ENCODE results near the gene MBNL3. TPM values are rescaled to one million over a fixed set of nuclear protein-coding genes. Genes with fewer than 3 reads are reported as not detected.

Gene MBNL3
- total RNA-seq, 1 experiment from 2014 or later, result 4.0 TPM

DNA sequence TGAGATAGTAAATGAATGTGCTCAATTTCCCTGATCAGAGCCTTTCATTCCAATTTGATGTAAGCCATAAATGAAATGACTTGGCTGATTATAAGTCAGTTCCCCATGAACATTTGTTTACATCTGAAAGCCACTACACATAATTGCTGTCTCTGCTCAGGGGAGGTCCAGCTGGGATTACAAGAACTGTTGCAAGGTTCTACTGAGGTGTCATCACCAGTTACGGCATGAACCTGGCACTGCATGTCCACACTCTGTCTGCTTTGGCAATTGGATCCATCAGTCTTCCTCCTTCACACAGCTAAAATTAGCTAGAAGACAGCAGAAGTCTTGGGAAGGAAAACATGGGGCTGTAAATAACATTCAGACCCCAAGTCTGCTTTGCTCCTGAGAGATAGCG is 12.8 kb upstream of the MBNL3 start:
- H3K4me3 Mint-ChIP-seq, result no peak overlapping the region
- CTCF ChIA-PET, result no interaction called here
- H3K27ac Mint-ChIP-seq, result no peak overlapping the region
- H3K4me1 Mint-ChIP-seq, result peaks cover 25% of the 10 kb centered on the region
- no peaks in the 10 kb centered on the region; the same call in 1 of the 2 replicates for H3K27me3 Mint-ChIP-seq (ENCODE audit: low read depth)
- no peaks in the 10 kb centered on the region for H3K36me3 Mint-ChIP-seq
- POLR2A ChIA-PET, result no interaction called here
- no peaks in the 10 kb centered on the region for H3K9me3 Mint-ChIP-seq
- no peak for TF ChIP-seq GRHL2 (CRISPR knock-in tag; IDR thresholded peaks at IDR 0.05; ENCODE audit: insufficient replicate concordance, severe bottlenecking)
- TF ChIP-seq NFE2L1 (CRISPR knock-in tag; IDR thresholded peaks at IDR 0.05), result no peak
- TF ChIP-seq GABPB1 (CRISPR knock-in tag; IDR thresholded peaks at IDR 0.05), result peak; percentile 75
- no peak for TF ChIP-seq ETV6 (CRISPR knock-in tag; IDR thresholded peaks at IDR 0.05)
- TF ChIP-seq ESRRA (CRISPR knock-in tag; IDR thresholded peaks at IDR 0.05; ENCODE audit: borderline replicate concordance), result no peak
- TF ChIP-seq, protein P1, sequence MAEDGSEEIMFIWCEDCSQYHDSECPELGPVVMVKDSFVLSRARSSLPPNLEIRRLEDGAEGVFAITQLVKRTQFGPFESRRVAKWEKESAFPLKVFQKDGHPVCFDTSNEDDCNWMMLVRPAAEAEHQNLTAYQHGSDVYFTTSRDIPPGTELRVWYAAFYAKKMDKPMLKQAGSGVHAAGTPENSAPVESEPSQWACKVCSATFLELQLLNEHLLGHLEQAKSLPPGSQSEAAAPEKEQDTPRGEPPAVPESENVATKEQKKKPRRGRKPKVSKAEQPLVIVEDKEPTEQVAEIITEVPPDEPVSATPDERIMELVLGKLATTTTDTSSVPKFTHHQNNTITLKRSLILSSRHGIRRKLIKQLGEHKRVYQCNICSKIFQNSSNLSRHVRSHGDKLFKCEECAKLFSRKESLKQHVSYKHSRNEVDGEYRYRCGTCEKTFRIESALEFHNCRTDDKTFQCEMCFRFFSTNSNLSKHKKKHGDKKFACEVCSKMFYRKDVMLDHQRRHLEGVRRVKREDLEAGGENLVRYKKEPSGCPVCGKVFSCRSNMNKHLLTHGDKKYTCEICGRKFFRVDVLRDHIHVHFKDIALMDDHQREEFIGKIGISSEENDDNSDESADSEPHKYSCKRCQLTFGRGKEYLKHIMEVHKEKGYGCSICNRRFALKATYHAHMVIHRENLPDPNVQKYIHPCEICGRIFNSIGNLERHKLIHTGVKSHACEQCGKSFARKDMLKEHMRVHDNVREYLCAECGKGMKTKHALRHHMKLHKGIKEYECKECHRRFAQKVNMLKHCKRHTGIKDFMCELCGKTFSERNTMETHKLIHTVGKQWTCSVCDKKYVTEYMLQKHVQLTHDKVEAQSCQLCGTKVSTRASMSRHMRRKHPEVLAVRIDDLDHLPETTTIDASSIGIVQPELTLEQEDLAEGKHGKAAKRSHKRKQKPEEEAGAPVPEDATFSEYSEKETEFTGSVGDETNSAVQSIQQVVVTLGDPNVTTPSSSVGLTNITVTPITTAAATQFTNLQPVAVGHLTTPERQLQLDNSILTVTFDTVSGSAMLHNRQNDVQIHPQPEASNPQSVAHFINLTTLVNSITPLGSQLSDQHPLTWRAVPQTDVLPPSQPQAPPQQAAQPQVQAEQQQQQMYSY (CRISPR knock-in tag; IDR thresholded peaks at IDR 0.05), result no peak
- TF ChIP-seq, protein P2, sequence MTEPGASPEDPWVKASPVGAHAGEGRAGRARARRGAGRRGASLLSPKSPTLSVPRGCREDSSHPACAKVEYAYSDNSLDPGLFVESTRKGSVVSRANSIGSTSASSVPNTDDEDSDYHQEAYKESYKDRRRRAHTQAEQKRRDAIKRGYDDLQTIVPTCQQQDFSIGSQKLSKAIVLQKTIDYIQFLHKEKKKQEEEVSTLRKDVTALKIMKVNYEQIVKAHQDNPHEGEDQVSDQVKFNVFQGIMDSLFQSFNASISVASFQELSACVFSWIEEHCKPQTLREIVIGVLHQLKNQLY (CRISPR knock-in tag; IDR thresholded peaks at IDR 0.05), result no peak
- DNase-seq (ENCODE audit: low spot score) (no peak), ATAC-seq (no peak)

DNA sequence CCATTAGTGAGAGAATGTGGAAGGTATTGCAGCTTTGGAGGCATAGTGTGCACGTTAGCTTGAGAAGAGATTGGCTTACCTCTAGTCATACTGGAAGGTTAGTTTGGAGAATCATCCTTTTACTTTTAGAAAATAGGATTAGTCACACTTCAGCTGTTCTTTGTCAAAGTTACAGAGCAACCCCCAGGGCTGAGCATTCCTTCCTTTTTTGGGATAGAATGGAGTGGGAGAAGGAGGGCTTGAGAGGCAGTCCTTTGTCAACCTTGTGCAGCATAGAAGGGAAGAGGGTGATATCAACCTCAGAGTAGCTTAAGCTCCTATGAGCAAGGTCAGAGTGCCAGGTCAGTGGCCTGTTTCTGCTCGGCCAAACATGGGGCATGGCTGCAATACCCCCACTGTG is 8.6 kb upstream of the MBNL3 start:
- H3K4me3 Mint-ChIP-seq, result no peak overlapping the region
- no peak for DNase-seq (ENCODE audit: low spot score)
- H3K27ac Mint-ChIP-seq, result no peak overlapping the region
- no peaks in the 10 kb centered on the region; the same call in none of the 2 replicates for H3K27me3 Mint-ChIP-seq (ENCODE audit: low read depth)
- TF ChIP-seq, protein P3, sequence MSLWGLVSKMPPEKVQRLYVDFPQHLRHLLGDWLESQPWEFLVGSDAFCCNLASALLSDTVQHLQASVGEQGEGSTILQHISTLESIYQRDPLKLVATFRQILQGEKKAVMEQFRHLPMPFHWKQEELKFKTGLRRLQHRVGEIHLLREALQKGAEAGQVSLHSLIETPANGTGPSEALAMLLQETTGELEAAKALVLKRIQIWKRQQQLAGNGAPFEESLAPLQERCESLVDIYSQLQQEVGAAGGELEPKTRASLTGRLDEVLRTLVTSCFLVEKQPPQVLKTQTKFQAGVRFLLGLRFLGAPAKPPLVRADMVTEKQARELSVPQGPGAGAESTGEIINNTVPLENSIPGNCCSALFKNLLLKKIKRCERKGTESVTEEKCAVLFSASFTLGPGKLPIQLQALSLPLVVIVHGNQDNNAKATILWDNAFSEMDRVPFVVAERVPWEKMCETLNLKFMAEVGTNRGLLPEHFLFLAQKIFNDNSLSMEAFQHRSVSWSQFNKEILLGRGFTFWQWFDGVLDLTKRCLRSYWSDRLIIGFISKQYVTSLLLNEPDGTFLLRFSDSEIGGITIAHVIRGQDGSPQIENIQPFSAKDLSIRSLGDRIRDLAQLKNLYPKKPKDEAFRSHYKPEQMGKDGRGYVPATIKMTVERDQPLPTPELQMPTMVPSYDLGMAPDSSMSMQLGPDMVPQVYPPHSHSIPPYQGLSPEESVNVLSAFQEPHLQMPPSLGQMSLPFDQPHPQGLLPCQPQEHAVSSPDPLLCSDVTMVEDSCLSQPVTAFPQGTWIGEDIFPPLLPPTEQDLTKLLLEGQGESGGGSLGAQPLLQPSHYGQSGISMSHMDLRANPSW (CRISPR knock-in tag; conservative IDR thresholded peaks at IDR 0.05; ENCODE audit: low read depth), result no peak
- no peak for TF ChIP-seq PRRX2 (CRISPR knock-in tag; IDR thresholded peaks at IDR 0.05)
- no peak for TF ChIP-seq NFATC4 (CRISPR knock-in tag; IDR thresholded peaks at IDR 0.05)
- TF ChIP-seq ZNF219 (CRISPR knock-in tag; IDR thresholded peaks at IDR 0.05; ENCODE audit: borderline replicate concordance), result no peak
- TF ChIP-seq NR2C2 (CRISPR knock-in tag; IDR thresholded peaks at IDR 0.05), result no peak
- no peaks in the 10 kb centered on the region for H3K36me3 Mint-ChIP-seq
- H3K9me3 Mint-ChIP-seq, result no peaks in the 10 kb centered on the region
- no peak for ATAC-seq
- ChIA-PET CTCF (no interaction called here), POLR2A (no interaction called here)
- peaks cover 4% of the 10 kb centered on the region for H3K4me1 Mint-ChIP-seq

DNA sequence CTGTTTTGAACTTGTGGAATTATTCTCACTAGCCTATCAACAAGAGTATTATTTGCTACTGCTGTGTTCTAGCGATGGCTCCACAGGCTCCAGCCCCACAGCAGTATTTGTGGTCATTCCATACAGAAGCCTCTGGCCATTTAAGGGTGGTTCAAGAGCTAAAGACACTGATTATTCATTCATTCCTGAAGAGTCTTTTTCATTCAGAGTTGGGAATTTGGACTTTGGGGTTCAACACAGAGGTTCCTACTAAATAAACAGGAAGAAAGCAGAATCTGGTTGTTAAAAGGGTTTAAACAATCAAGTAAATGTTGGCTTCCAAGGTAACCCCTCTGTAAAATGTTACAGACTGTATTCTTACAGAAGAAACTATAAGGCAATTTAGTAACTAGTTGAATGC is 4.3 kb upstream of the MBNL3 start:
- POLR2A ChIA-PET, result no interaction called here
- Mint-ChIP-seq H3K9me3 (no peaks in the 10 kb centered on the region), H3K27me3 (ENCODE audit: low read depth) (peaks cover 23% of the 10 kb centered on the region), H3K4me3 (no peak overlapping the region), H3K36me3 (no peaks in the 10 kb centered on the region), H3K27ac (no peak overlapping the region), H3K4me1 (peaks cover 14% of the 10 kb centered on the region)
- DNase-seq (ENCODE audit: low spot score) (no peak), ATAC-seq (no peak)
- no peak for TF ChIP-seq ZBTB21 (CRISPR knock-in tag; IDR thresholded peaks at IDR 0.05; ENCODE audit: borderline replicate concordance)
- TF ChIP-seq TCF7 (CRISPR knock-in tag; IDR thresholded peaks at IDR 0.05; ENCODE audit: low read depth), result no peak
- TF ChIP-seq, protein P4, sequence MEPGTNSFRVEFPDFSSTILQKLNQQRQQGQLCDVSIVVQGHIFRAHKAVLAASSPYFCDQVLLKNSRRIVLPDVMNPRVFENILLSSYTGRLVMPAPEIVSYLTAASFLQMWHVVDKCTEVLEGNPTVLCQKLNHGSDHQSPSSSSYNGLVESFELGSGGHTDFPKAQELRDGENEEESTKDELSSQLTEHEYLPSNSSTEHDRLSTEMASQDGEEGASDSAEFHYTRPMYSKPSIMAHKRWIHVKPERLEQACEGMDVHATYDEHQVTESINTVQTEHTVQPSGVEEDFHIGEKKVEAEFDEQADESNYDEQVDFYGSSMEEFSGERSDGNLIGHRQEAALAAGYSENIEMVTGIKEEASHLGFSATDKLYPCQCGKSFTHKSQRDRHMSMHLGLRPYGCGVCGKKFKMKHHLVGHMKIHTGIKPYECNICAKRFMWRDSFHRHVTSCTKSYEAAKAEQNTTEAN (CRISPR knock-in tag; IDR thresholded peaks at IDR 0.05), result no peak
- no peak for TF ChIP-seq KAT7 (CRISPR knock-in tag; IDR thresholded peaks at IDR 0.05; ENCODE audit: borderline replicate concordance)
- no peak for TF ChIP-seq PRRX2 (CRISPR knock-in tag; IDR thresholded peaks at IDR 0.05)
- TF ChIP-seq, protein P5, sequence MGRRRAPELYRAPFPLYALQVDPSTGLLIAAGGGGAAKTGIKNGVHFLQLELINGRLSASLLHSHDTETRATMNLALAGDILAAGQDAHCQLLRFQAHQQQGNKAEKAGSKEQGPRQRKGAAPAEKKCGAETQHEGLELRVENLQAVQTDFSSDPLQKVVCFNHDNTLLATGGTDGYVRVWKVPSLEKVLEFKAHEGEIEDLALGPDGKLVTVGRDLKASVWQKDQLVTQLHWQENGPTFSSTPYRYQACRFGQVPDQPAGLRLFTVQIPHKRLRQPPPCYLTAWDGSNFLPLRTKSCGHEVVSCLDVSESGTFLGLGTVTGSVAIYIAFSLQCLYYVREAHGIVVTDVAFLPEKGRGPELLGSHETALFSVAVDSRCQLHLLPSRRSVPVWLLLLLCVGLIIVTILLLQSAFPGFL (CRISPR knock-in tag; IDR thresholded peaks at IDR 0.05; ENCODE audit: borderline replicate concordance), result no peak
- no peak for TF ChIP-seq ZNF423 (CRISPR knock-in tag; IDR thresholded peaks at IDR 0.05)
- no peak for TF ChIP-seq MXD4 (CRISPR knock-in tag; IDR thresholded peaks at IDR 0.05; ENCODE audit: borderline replicate concordance)
- TF ChIP-seq NFYB (CRISPR knock-in tag; conservative IDR thresholded peaks at IDR 0.05; ENCODE audit: low read depth), result no peak
- CTCF ChIA-PET, result no interaction called here
